HL-60 (cell line): ENCODE data around the gene IL20.

Experiments used
- DNase-seq, 2 experiments: peaks; one replicate each; pipeline ENCODE4 v3.0.0-alpha.2; 2010 to 2020; ENCODE audit warnings: low read depth in 1 of 2, low spot score in 1 of 2
- H3K27ac ChIP-seq: fragments of 250-450 bp; sonication (Bioruptor Pico); replicated peaks from 2 replicates; pipeline ENCODE4 v1.5.1; 2020; ENCODE audit warnings: mild to moderate bottlenecking, moderate library complexity
- H3K27me3 ChIP-seq: fragments of 250-450 bp; sonication (Bioruptor Pico); 2 replicates; pipeline ENCODE4 v1.5.1; 2021; ENCODE audit warnings: mild to moderate bottlenecking, moderate library complexity; ENCODE audit not compliant: insufficient read depth, poor library complexity, severe bottlenecking
- H3K4me3 ChIP-seq: replicated peaks from 2 replicates; pipeline ENCODE4 v1.5.1; 2011; ENCODE audit warnings: mild to moderate bottlenecking, control low read depth, low read length; ENCODE audit not compliant: insufficient read depth
- CTCF ChIP-seq: IDR thresholded peaks from one replicate; pipeline ENCODE4 v1.5.1; 2011; ENCODE audit warnings: low read length, control low read depth, inconsistent platforms; ENCODE audit not compliant: insufficient read depth
- GABPA ChIP-seq: IDR thresholded peaks from 2 replicates; pipeline ENCODE4 v1.6.1; 2012; ENCODE audit warnings: low read depth
- POLR2AphosphoS5 ChIP-seq: IDR thresholded peaks from 2 replicates; pipeline ENCODE4 v1.6.1; 2012; ENCODE audit warnings: low read depth
- SPI1 ChIP-seq: IDR thresholded peaks from 2 replicates; pipeline ENCODE4 v1.6.1; 2012; ENCODE audit warnings: low read depth, mild to moderate bottlenecking, borderline replicate concordance
- TF ChIP-seq, protein P1 (sequence below): IDR thresholded peaks from 2 replicates; pipeline ENCODE4 v1.6.1; 2012; ENCODE audit warnings: low read depth; ENCODE audit not compliant: insufficient replicate concordance

Gene IL20

DNA sequence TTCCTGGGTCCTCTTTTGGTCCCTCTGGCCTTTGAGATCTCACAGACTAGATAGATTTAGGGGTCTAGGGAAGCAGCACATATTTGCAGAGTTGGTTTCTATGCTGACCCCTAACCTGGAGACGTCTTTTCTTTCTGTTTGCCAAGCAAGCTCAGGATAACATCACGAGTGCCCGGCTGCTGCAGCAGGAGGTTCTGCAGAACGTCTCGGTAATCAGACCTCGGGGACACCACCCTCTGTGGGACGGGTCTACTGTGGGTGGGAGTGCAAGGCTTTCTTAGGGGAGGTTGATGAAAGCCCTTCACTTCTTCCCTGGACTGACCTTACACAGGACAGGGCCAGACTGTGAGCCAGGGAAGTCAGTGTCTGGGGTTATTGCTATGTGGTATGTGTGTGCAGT lies 34.7 kb downstream of the IL20 start:
- Histone ChIP-seq H3K27ac (no peak overlapping the region), H3K27me3 (peaks cover 3% of the 10 kb centered on the region), H3K4me3 (no peak overlapping the region)
- no peak for DNase-seq
- TF ChIP-seq SPI1, result no peak
- TF ChIP-seq, protein P1, sequence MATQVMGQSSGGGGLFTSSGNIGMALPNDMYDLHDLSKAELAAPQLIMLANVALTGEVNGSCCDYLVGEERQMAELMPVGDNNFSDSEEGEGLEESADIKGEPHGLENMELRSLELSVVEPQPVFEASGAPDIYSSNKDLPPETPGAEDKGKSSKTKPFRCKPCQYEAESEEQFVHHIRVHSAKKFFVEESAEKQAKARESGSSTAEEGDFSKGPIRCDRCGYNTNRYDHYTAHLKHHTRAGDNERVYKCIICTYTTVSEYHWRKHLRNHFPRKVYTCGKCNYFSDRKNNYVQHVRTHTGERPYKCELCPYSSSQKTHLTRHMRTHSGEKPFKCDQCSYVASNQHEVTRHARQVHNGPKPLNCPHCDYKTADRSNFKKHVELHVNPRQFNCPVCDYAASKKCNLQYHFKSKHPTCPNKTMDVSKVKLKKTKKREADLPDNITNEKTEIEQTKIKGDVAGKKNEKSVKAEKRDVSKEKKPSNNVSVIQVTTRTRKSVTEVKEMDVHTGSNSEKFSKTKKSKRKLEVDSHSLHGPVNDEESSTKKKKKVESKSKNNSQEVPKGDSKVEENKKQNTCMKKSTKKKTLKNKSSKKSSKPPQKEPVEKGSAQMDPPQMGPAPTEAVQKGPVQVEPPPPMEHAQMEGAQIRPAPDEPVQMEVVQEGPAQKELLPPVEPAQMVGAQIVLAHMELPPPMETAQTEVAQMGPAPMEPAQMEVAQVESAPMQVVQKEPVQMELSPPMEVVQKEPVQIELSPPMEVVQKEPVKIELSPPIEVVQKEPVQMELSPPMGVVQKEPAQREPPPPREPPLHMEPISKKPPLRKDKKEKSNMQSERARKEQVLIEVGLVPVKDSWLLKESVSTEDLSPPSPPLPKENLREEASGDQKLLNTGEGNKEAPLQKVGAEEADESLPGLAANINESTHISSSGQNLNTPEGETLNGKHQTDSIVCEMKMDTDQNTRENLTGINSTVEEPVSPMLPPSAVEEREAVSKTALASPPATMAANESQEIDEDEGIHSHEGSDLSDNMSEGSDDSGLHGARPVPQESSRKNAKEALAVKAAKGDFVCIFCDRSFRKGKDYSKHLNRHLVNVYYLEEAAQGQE, result no peak
- TF ChIP-seq GABPA, result no peak
- TF ChIP-seq POLR2AphosphoS5, result no peak
- no peak for TF ChIP-seq CTCF

DNA sequence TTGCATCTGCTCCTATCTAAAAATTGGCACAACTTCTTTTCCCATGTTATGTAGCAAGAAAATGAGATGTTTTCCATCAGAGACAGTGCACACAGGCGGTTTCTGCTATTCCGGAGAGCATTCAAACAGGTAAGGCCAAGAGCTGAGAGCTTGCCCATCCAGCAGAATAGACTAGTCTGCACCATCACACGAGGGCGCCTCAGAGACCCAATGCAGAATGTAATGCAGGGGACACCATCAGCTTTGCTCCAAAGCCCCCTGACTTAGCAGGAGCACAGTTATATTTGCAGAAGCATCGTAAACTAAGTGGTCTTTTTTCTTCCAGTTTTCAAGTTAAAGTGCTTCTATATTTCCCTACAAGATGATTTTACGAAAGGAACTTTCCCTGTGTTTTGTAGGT lies 36.5 kb downstream of the IL20 start:
- Histone ChIP-seq H3K27ac (no peak overlapping the region), H3K4me3 (no peak overlapping the region), H3K27me3 (peaks cover 3% of the 10 kb centered on the region)
- no peak for TF ChIP-seq POLR2AphosphoS5
- TF ChIP-seq SPI1, result no peak
- no peak for TF ChIP-seq CTCF
- no peak for TF ChIP-seq GABPA
- DNase-seq, result no peak

GRCh38 chr1:206902702-206903101 lies 37.3 kb downstream of the IL20 start:
- H3K27ac ChIP-seq, result no peak overlapping the region
- TF ChIP-seq, protein P1, result no peak
- TF ChIP-seq CTCF (no peak), SPI1 (no peak), POLR2AphosphoS5 (no peak), GABPA (no peak)
- DNase-seq, result no peak
- no peak overlapping the region for H3K4me3 ChIP-seq
- peaks cover 3% of the 10 kb centered on the region for H3K27me3 ChIP-seq

DNA sequence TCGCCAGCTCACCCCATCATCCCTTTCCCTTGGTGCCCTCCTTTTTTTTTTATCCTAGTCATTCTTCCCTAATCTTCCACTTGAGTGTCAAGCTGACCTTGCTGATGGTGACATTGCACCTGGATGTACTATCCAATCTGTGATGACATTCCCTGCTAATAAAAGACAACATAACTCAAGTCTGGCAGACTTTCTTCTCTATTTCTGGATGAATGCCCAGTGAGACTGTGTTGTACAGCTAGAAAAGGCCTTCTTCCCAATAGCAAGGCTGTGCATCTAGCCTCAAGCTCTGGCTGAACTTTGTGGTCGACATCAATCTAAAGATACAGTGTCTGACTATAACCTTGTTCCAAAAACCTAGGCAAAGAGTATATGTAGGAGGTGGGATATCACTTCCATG lies 38.3 kb downstream of the IL20 start:
- Histone ChIP-seq H3K4me3 (no peak overlapping the region), H3K27ac (no peak overlapping the region), H3K27me3 (peaks cover 12% of the 10 kb centered on the region)
- no peak for TF ChIP-seq POLR2AphosphoS5
- TF ChIP-seq CTCF, result no peak
- TF ChIP-seq, protein P1, result no peak
- TF ChIP-seq SPI1, result no peak
- no peak for TF ChIP-seq GABPA
- no peak for DNase-seq
